Muscle of leg (tissue), 9 donors: ENCODE measurements around the gene AFF1. TPM values are rescaled to one million over a fixed set of nuclear protein-coding genes. Genes with fewer than 3 reads are reported as not detected.

ENCODE experiments used
- polyA plus RNA-seq, 8 donors: library from polyadenylated mRNA; unstranded; fragments of 120-200 nt; gene quantifications; one replicate each; pipeline versions ENCODE4 v1.2.1 to v1.2.3, GENCODE V29; 2013; ENCODE audit warnings: inconsistent platforms in 1 of 8, low replicate concordance in 1 of 8; ENCODE audit not compliant: insufficient read length in 8 of 8, insufficient read depth in 1 of 8
- total RNA-seq: library from RNA; stranded (reverse); fragments of 120-200 nt; gene quantifications from one replicate; pipeline ENCODE4 v1.2.4, GENCODE V29; 2013

Gene AFF1
- total and polyA plus RNA-seq, 9 donors, result 12.2 to 19.6 (median 15.5) TPM

Other genes with a start within 250 kb of the AFF1 start
- gene SLC10A6, start 85.6 kb upstream of the AFF1 start, total RNA-seq, result 0.18 TPM
- under 1 TPM in 6 of 8 donors, not detected in 2; 0.08 to 0.23 (median 0.17) TPM for gene SLC10A6, start 85.6 kb upstream of the AFF1 start, polyA plus RNA-seq
- 0.44 TPM for gene C4orf36, start 42.6 kb upstream of the AFF1 start, total RNA-seq
- under 1 TPM in 4 of 8 donors, not detected in 4; 0.21 to 0.32 (median 0.24) TPM for gene C4orf36, start 42.6 kb upstream of the AFF1 start, polyA plus RNA-seq